Liver (tissue), 3 donors: Measurements from ENCODE around the gene RASA3.

Source experiments
- FOXA2 ChIP-seq: IDR thresholded peaks from 2 replicates; pipeline ENCODE4 v1.6.1; 2016; ENCODE audit warnings: antibody characterized with exemption
- HNF4G ChIP-seq: IDR thresholded peaks from 2 replicates; pipeline ENCODE4 v1.6.1; 2016; ENCODE audit warnings: antibody characterized with exemption
- JUND ChIP-seq, 2 donors: IDR thresholded peaks; 2 replicates each; pipeline ENCODE4 v1.6.1; 2016; ENCODE audit warnings: antibody characterized with exemption in 2 of 2
- NR2F2 ChIP-seq: IDR thresholded peaks from 2 replicates; pipeline ENCODE4 v1.6.1; 2016; ENCODE audit warnings: antibody characterized with exemption
- RAD21 ChIP-seq, 2 donors: IDR thresholded peaks; 2 replicates each; pipeline ENCODE4 v1.6.1; 2016; ENCODE audit warnings: antibody characterized with exemption in 2 of 2, mild to moderate bottlenecking in 2 of 2
- SP1 ChIP-seq: IDR thresholded peaks from 2 replicates; pipeline ENCODE4 v1.6.1; 2018; ENCODE audit warnings: antibody characterized with exemption, mild to moderate bottlenecking
- TAF1 ChIP-seq: conservative IDR thresholded peaks from 2 replicates; pipeline ENCODE4 v1.6.1; 2016; ENCODE audit warnings: antibody characterized with exemption, mild to moderate bottlenecking
- YY1 ChIP-seq: IDR thresholded peaks from 2 replicates; pipeline ENCODE4 v1.6.1; 2016; ENCODE audit warnings: antibody characterized with exemption, mild to moderate bottlenecking
- TF ChIP-seq, protein P1 (sequence below): fragments of 150-350 bp; IDR thresholded peaks from 2 replicates; pipeline ENCODE4 v1.5.1; 2017; ENCODE audit warnings: improper control_type of control experiment, low read depth, low read length; ENCODE audit not compliant: missing input control
- TF ChIP-seq, protein P2 (sequence below): IDR thresholded peaks from 2 replicates; pipeline ENCODE4 v1.6.1; 2016; ENCODE audit warnings: antibody characterized with exemption, mild to moderate bottlenecking
- TF ChIP-seq, protein P3 (sequence below): IDR thresholded peaks from 2 replicates; pipeline ENCODE4 v1.6.1; 2016; ENCODE audit warnings: antibody characterized with exemption
- TF ChIP-seq, protein P4 (sequence below): IDR thresholded peaks from 2 replicates; pipeline ENCODE4 v1.6.1; 2016; ENCODE audit warnings: antibody characterized with exemption
- donor health status: healthy.
- donor health status: healthy.

DNA sequence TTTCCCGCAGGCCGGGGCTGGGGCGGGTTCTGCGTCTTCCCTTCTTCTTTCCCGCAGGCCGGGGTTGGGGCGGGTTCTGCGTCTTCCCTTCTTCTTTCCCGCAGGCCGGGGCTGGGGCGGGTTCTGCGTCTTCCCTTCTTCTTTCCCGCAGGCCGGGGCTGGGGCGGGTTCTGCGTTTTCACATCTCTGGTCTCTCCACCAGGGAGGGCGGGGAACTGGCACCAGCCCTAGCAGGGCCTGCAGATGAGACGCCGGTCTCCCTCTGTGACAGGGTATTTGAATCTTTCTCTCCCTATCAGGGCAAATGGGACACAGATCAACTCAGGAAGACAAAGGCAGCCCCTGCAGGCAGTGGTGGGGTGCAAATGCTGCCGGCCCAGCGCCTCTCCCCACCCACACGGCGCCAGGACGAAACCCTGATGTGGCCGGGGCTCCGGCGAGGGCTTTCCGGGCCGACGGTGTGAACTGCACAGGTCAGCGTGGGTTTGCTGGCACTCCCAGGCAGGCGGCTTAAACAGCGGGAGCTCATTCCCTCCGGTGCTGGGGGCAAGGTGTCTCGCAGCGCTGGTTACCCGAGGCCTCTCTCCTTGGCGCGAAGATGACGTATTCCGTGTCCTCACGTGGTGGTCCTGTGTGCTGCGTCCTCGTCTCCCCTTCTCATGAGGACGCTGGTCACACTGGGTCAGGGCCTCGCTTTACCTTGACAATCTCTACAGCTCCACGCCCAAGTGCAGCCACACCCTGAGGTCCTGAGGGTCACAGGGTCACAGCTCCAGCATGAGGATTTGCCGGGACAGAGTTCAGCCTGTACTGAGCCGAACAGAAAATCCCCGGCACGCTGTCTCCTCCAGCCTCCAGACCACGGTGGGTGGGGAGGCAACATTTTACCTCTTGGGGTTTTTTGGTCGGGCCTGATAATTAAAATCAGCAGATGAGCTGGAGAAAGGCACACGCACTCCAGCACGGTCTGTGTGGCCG is 157.8 kb downstream of the RASA3 start:
- TF ChIP-seq, protein P1, sequence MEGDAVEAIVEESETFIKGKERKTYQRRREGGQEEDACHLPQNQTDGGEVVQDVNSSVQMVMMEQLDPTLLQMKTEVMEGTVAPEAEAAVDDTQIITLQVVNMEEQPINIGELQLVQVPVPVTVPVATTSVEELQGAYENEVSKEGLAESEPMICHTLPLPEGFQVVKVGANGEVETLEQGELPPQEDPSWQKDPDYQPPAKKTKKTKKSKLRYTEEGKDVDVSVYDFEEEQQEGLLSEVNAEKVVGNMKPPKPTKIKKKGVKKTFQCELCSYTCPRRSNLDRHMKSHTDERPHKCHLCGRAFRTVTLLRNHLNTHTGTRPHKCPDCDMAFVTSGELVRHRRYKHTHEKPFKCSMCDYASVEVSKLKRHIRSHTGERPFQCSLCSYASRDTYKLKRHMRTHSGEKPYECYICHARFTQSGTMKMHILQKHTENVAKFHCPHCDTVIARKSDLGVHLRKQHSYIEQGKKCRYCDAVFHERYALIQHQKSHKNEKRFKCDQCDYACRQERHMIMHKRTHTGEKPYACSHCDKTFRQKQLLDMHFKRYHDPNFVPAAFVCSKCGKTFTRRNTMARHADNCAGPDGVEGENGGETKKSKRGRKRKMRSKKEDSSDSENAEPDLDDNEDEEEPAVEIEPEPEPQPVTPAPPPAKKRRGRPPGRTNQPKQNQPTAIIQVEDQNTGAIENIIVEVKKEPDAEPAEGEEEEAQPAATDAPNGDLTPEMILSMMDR = no peak
- TF ChIP-seq RAD21 (IDR thresholded peaks at IDR 0.05) (no peak), JUND (IDR thresholded peaks at IDR 0.05) (no peak), TAF1 (no peak), FOXA2 (no peak), SP1 (no peak), YY1 (no peak), HNF4G (no peak), NR2F2 (no peak)
- TF ChIP-seq, protein P2, sequence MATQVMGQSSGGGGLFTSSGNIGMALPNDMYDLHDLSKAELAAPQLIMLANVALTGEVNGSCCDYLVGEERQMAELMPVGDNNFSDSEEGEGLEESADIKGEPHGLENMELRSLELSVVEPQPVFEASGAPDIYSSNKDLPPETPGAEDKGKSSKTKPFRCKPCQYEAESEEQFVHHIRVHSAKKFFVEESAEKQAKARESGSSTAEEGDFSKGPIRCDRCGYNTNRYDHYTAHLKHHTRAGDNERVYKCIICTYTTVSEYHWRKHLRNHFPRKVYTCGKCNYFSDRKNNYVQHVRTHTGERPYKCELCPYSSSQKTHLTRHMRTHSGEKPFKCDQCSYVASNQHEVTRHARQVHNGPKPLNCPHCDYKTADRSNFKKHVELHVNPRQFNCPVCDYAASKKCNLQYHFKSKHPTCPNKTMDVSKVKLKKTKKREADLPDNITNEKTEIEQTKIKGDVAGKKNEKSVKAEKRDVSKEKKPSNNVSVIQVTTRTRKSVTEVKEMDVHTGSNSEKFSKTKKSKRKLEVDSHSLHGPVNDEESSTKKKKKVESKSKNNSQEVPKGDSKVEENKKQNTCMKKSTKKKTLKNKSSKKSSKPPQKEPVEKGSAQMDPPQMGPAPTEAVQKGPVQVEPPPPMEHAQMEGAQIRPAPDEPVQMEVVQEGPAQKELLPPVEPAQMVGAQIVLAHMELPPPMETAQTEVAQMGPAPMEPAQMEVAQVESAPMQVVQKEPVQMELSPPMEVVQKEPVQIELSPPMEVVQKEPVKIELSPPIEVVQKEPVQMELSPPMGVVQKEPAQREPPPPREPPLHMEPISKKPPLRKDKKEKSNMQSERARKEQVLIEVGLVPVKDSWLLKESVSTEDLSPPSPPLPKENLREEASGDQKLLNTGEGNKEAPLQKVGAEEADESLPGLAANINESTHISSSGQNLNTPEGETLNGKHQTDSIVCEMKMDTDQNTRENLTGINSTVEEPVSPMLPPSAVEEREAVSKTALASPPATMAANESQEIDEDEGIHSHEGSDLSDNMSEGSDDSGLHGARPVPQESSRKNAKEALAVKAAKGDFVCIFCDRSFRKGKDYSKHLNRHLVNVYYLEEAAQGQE = no peak
- TF ChIP-seq, protein P3, sequence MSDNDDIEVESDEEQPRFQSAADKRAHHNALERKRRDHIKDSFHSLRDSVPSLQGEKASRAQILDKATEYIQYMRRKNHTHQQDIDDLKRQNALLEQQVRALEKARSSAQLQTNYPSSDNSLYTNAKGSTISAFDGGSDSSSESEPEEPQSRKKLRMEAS = no peak
- TF ChIP-seq, protein P4, sequence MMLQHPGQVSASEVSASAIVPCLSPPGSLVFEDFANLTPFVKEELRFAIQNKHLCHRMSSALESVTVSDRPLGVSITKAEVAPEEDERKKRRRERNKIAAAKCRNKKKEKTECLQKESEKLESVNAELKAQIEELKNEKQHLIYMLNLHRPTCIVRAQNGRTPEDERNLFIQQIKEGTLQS = no peak
